Neutrophil (primary cell): ENCODE results near the gene COG1.
"Not testable (repeated sequence)": the region's sequence is repeated elsewhere in the genome, so short reads cannot be mapped to it uniquely, and the experiment has no call there.

Source experiments
- H3K27ac ChIP-seq: fragments of 200-600 bp; sonication (generic); 2 replicates; pipeline ENCODE4 v1.5.1; 2016; ENCODE audit warnings: mild to moderate bottlenecking, moderate library complexity
- H3K27me3 ChIP-seq: fragments of 200-600 bp; sonication (generic); 2 replicates; pipeline ENCODE4 v1.6.0; 2016; ENCODE audit warnings: mild to moderate bottlenecking
- H3K36me3 ChIP-seq: fragments of 200-600 bp; sonication (generic); 2 replicates; pipeline ENCODE4 v1.5.1; 2017
- H3K4me1 ChIP-seq, 2 experiments: fragments of 200-600 bp in 1 of 2; sonication (generic) in 1 of 2; 1 replicate in 1 of 2; 2 replicates in 1 of 2; pipeline versions ENCODE4 v1.5.1 to v1.6.1; 2013 to 2016; ENCODE audit warnings: low read depth in 1 of 2, low read length in 1 of 2, mild to moderate bottlenecking in 1 of 2, moderate library complexity in 1 of 2; ENCODE audit not compliant: control insufficient read depth in 1 of 2, insufficient read depth in 1 of 2
- H3K4me3 ChIP-seq, 2 experiments: fragments of 200-600 bp in 1 of 2; sonication (generic) in 1 of 2; 1 replicate in 1 of 2; 2 replicates in 1 of 2; pipeline ENCODE4 v1.5.1; 2013 to 2016; ENCODE audit warnings: low read depth in 1 of 2, low read length in 1 of 2, mild to moderate bottlenecking in 1 of 2, moderate library complexity in 1 of 2
- H3K9me3 ChIP-seq: fragments of 200-600 bp; sonication (generic); 2 replicates; pipeline ENCODE4 v1.5.1; 2016
- CTCF ChIP-seq: fragments of 200-600 bp; sonication (generic); IDR thresholded peaks from 2 replicates; pipeline ENCODE4 v1.5.1; 2016; ENCODE audit warnings: antibody characterized with exemption

Gene COG1

GRCh38 chr17:73192894-73193701 is at the start of gene COG1:
Gene COG1, plus strand, starts transcription at chr17:73193055. Its CDS starts 15 bp downstream, at chr17:73193070.
- Histone ChIP-seq H3K9me3 (no peaks in the 10 kb centered on the region), H3K4me3 (peak within 1 kb of the TSS; percentile 93 to 96), H3K27me3 (no peaks in the 10 kb centered on the region), H3K4me1 (peaks cover 18 to 20% of the 10 kb centered on the region in 2 experiments), H3K36me3 (peaks cover 19% of the 10 kb centered on the region), H3K27ac (peak within 1 kb of the TSS; percentile 86)
- TF ChIP-seq CTCF = no peak

- not testable (repeated sequence) for H3K36me3 ChIP-seq, H3K27me3 ChIP-seq, H3K9me3 ChIP-seq, H3K4me3 ChIP-seq
- Histone ChIP-seq H3K27ac (peak overlapping the region; percentile 68), H3K4me1 (peaks cover 53 to 56% of the 10 kb centered on the region in 2 experiments)
Measured at GRCh38 chr17:73144209-73144608, 48.6 kb upstream of the COG1 start.

GRCh38 chr17:73145641-73146040 is 47.2 kb upstream of the COG1 start:
- peaks cover 42 to 45% of the 10 kb centered on the region in 2 experiments for H3K4me1 ChIP-seq
- no peak overlapping the region for H3K27ac ChIP-seq
- H3K27me3 ChIP-seq = no peaks in the 10 kb centered on the region
- H3K4me3 ChIP-seq = no peak overlapping the region
- H3K36me3 ChIP-seq = no peaks in the 10 kb centered on the region
- no peaks in the 10 kb centered on the region for H3K9me3 ChIP-seq
- no peak for TF ChIP-seq CTCF

- not testable (repeated sequence) for H3K27me3 ChIP-seq, H3K9me3 ChIP-seq, H3K27ac ChIP-seq, H3K36me3 ChIP-seq
- peaks cover 30 to 33% of the 10 kb centered on the region in 2 experiments for H3K4me1 ChIP-seq
- H3K4me3 ChIP-seq = peak overlapping the region in 1 of 2 experiments; percentile 40
Measured at GRCh38 chr17:73147791-73148190, 45.1 kb upstream of the COG1 start.

- H3K36me3 ChIP-seq = no peaks in the 10 kb centered on the region
- H3K4me3 ChIP-seq = no peak overlapping the region
- no peaks in the 10 kb centered on the region for H3K9me3 ChIP-seq
- H3K27me3 ChIP-seq = no peaks in the 10 kb centered on the region
- no peak overlapping the region for H3K27ac ChIP-seq
- H3K4me1 ChIP-seq = peaks cover 21 to 25% of the 10 kb centered on the region in 2 experiments
- no peak for TF ChIP-seq CTCF
Measured at GRCh38 chr17:73148540-73149334, 44.1 kb upstream of the COG1 start.

- peaks cover 12 to 13% of the 10 kb centered on the region in 2 experiments for H3K4me1 ChIP-seq
Measured at GRCh38 chr17:73150622-73151300, 42.1 kb upstream of the COG1 start.

More at GRCh38 chr17:73150622-73151300, 42.1 kb upstream of the COG1 start:
- not testable (repeated sequence) for H3K36me3 ChIP-seq, H3K27me3 ChIP-seq, H3K9me3 ChIP-seq, H3K4me3 ChIP-seq, H3K27ac ChIP-seq
